GM21786 (cell line): Measurements from ENCODE around the gene POLR1D.

ENCODE experiments used
- ATAC-seq: cut with Tn5 transposase; IDR thresholded peaks from one replicate; pipeline ENCODE4 v1.9.1; 2021; ENCODE audit not compliant: unreplicated experiment

The POLR1D gene, protein sequence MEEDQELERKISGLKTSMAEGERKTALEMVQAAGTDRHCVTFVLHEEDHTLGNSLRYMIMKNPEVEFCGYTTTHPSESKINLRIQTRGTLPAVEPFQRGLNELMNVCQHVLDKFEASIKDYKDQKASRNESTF

DNA sequence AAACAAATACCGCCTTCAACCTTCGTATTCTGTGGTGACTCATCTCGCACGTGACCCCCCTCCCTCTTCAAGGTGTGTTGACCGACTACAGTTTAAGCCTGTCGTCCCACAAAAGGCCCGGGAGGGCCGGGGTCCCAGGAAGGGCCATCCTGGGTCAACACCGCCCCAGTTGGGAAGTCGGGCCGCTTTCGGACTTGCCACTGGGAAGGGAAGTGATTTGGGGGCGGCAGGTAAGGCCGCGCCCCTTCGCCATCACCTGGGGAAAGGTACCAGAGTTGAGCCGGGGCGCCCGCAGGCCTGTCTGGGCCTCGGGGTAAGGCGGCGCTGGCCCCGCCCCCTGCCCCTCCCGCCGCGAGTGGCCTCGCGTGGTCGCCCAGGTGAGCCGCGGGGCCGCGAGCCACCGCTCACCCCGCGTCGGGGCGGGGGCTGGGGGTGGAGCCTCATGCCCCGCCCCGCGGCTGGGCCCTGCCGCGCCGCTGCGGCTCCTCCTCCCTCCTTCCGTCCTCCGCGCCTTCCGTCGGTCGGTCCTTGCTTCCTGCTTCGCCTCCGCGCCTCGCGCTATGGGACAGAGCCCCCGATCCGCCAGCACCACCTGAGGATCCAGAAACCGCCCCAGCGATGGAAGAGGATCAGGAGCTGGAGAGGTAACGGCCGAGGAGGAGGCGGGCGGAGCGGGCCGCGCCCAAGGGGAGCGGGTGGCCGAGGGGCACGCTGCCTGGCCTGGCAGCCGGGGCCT lies at the start of gene POLR1D:
TSS of gene POLR1D (plus strand) at position 527 of the 736 bp plus-strand sequence. CDS start at position 619, 92 bp downstream.
- peak; percentile 47 for ATAC-seq

DNA sequence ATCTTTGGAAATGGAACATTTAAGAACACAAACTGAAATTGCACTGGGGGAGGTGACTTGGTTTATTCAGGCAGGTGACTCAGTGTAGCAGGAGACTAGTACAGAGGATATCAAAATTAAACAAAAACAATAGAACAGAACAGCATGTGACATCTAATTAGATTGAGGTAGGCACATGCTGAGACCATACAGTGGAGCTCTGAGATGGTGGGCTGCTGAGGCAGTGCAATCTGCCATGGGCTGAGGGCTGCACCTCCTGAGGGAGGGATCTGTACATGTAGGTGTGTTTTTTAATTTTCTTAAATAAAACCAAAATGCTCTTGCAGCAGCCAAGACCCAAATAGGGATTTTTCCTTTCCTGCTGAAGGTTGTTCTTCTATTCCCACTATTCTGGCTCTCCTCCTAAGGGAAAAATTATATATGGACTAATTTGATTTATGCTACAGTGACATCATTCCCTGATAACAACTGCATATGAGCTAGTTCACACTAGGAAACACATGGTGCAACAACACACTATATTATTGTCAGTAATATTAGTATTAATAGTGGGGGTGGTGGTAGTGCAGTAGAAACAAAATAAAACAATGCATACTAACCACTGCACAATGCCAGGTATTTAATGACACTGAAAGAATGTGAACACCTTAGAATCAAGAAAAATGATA lies 49.3 kb upstream of the POLR1D start:
- no peak for ATAC-seq

DNA sequence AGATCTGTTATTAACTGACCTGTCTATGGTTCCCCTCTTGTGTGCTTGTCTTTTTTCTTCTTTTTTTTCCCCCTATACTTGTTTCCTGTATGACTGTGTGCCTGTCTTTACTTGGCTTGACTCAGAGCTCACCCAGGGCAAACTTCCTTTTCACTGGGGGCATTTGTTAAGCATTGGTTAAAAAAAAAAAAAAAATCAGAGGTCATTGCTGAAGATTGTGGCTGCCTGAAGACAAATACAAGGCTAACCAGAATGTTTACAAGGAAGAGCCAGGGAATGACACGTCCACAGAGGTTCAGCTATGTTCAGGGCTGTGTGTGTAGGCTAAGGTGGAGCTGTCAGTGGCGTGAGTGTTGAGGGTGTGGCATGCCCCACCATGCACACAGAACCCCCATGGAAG lies 48.4 kb upstream of the POLR1D start:
- no peak for ATAC-seq

DNA sequence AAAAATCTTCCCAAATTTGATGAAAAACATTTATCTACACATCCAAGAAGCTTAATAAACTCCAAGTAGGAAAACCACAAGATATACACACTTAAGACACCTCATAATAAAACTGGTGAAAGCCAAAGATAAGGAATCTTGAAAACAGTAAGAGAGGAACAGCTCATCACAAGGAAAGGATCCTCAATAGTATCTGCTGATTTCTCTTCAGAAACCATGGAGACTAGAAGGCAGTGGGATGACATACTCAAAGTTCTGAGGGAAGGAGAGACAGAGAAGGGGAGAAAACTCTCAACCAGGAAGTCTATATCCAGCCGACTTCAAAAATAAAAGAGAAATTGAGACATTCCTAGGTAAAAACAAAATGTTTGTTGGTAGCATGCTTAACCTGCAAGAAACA lies 47.0 kb upstream of the POLR1D start:
- no peak for ATAC-seq

DNA sequence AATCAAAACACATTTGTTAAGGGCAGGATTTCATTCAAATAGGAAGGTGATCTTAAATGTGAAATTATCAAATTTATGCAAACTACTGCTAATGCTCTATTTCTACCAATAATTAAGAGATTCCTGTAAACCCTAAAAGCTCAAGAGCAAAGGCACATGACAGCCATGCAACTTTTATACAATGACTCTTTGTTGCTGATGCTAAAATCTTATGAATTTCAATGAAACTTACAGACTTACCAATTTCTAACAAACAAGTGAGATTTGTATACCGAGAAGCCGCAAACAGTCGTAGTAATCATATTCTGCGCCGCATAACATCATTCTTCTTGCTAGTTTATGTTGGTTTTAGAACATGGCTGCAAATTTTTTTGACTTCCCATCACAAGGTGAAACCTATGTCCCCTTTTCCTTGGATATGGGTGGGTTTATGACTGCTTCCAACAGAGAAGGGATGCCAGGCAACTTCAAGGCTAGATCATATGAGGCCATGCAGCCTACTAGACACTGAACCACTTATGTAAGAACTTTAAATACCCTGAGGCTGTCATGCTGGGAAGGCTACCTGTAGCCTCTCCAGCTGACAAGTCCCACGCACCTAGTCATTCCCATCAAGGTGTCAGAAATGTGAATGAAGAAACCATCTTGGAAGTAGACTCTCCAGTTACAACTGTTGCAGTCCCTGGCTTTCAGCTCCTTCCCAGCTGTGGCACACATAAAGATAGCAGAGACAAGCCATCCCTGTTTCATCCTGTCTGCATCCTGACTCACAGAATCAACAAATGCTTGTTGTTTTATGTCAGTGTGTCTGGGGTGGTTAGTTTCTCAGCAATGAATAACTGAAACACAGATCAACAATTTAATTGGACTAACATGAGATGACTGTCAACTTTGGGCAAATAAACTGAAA lies 43.3 kb upstream of the POLR1D start:
- ATAC-seq, result no peak

DNA sequence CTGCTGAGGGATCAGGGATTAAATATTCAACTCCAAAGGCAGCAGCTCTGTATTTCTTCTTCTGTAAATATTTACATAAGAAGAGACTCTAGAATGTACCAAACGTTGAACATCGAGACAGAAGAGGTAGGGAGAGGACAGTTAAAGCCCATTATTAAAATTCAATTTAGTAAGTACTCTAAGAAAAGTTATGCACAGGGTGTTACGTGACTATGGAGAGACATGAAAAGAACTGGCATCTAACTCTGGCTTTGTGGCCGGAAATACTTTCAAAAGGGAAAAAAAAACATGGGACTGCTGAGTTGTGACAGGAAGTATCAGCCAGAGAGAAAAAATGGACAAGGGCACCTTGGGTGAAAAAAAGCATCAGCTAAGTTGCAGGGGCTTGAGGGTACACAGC lies 38.0 kb upstream of the POLR1D start:
- ATAC-seq, result no peak

DNA sequence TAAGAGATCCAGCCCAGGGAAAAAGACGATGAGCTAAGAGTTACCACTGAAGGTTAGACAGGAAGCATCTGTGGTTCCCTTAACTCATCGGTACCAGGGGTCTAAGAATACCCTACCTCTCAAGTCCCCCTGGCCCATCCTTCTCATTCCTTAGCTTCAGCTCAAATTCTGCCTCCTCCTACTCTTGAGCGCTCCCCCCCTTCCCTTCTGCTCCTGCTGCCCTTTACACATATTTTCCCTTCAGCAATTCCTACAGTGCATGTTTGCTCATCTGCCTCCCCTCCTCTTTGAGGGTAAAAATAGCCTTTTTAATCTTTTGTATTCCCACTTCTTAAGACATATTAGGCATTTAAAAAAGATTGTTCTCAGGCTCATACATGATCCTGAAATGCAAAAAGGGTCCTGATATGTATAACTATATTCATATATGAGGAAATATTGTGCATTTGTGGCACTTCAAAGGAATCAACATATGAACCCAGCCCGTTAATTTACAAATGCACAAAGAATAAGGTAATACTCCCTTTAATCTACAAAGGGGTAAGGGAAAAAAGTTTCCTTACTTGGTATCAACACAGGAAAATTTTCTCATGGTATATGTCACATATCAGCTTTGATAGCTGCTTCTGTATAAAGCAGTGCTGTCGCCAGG lies 34.5 kb upstream of the POLR1D start:
- no peak for ATAC-seq

DNA sequence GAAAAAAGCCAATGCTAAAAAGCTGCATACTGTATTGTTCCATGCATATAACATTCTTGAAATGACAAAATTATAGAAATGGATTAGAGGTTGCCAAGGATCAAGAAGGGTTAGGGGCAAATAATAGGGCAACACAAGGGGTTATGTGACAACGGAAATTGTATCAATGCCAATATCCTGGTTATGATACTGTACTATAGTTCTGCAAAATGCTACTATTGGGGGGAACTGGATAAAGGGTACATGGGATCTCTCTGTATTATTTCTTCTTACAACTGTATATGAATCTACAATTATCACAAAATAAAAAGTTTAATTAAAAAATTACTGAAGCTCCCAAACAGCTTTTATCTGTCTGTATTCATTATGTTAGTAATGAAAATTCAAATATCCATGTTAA lies 33.3 kb upstream of the POLR1D start:
- ATAC-seq, result no peak

DNA sequence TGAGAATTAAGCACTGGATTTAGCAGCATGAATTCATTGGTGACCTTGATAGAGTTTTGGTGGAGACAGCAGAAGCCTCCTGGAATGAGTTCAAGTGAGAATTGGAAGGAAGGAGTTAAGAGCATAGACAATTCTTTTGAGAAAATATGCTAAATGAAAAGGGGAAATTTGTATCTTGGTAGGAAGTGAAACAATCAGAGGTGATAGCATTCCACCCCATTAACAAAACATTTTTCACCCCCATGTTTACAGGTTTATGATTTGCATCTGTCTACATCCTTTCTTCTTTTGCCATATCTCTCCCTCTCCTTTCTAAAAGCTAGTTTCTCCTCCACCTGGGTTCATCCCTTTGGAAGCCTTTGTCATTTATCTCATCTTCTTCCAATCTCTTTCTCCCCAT lies 28.8 kb upstream of the POLR1D start:
- no peak for ATAC-seq

DNA sequence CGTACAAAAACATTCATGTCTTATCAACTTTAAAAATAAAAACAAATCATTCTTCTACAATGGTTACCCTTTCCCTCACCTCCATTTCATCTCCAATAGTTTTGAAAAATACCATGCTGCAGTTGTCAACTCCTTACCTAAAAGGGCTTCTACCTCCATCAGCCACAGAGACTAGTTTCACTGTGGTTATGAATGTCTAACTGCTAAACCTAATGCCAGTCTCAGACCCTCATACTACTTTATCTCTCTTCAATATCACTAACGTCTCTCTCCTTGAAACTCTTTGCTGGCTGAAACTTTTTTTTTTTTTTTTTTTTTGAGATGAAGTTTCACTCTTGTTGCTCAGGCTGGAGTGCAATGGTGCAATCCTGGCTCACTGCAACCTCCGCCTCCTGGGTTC lies 28.4 kb upstream of the POLR1D start:
- ATAC-seq, result peak; percentile 80

DNA sequence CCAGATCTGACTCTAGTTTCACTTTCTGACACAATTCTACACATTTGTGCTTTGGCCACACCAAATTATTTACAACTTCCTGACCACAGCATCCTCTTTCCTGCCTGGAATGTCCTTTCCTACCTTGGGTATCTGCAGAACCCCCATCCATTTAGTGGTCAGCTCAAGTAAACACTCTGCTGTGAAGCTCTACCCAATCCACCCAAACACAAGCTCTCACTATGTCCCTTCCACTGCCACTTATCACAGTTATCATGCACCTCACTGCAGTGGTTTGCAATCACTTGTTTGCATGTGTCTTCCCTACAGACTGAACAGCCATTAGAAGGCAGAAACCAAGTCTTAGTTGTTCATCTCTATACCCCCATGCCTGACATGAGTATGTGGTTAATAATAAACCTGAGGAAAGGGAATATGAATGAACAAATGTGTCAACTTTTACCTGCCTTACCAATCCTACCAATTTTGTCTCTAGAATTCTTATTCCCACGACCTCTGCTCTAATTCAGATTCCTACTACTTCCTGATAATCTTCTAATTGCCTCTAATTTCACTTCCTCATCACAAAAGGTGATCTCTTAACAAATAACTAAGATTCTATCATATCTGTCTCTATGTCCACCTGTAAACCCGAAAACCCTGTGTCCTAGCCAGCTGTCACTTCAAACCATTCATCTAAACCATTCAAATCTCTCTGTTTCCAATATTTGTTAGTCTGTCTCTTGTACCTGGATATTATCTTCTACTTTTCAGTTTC lies 26.5 kb upstream of the POLR1D start:
- no peak for ATAC-seq

DNA sequence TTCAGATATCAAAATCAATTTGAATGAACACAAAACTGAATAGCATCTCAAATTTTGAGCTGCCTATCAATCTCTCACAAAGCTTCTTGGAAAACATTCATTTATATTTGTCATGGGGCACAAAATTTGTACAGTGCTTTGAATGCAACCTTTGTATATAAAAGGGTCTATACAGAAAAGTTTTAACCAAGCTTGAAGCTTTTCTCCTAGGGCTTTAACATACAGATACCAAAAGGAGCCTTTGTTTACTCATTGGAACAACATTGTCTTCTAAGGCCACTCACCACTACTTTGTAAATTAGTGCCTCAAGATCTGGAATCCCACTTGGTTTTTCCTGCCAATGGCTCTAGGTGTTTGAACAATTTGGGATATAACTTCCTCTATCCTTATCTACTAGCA lies 22.6 kb upstream of the POLR1D start:
- ATAC-seq, result no peak

DNA sequence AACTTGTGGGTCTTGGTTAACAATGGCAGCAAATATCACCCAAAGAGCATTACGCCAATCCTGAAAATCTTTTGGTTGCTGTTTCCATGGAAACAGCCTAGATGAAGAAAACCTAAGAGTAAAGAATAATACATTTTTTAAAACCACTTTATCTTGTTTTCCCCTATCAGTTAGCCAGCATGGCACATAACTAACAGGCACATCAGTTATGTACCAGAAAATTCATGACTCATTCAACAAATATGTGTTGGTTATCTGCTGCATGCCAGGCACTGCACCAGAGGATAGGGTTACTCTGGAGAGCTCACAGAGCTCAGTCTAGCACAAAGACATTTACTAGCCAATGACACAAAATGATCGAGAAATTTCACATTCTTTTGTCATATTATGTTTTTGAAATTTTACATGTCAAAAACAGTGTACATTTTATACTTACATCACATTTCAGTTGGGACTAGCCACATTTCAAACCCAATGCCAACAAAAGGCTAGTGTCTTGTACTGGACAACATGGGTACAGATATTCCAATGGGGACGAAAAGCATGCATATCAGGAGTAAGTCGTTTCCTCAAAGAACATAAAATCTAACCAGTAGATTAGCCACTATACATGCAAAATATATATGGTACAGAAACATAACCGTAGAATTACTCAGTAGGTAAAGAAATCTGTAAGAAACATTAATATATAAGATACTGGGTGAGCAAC lies 21.7 kb upstream of the POLR1D start:
- no peak for ATAC-seq

DNA sequence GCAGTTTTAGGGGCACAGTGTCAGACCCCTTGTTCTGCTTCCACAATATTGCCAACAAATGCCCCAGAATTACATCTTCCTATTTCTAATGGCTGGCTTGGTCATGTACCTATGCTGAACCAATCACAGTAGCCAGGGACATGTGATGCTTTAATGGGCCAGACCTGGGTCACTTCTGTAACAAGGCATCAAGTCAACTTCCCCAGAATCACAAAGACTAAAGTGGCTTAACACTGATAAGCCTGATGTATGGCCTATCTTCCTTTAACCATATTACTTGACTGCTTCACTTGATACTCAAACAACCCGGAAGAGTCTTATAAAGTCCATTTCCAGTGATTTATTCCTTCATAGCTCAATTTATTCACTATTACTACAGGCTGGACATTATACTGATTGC lies 21.0 kb upstream of the POLR1D start:
- no peak for ATAC-seq

DNA sequence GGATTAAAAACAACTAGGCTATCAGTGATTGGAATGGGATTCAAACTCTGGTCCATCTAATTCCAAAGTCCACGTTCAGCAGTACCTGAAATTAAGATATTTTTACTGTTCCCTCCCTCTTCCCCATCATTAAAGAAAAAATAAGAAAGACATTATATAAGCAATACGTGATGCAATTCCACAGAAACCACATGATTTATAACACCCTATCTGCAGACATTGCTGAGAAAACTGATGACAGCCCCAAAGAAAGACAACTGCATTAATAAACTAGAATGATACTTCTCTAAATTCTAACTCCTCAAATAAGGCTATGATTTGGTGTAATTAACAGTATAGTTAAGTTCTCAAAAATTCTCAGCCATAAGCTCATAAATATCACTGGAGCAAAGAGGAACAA lies 20.5 kb upstream of the POLR1D start:
- no peak for ATAC-seq

DNA sequence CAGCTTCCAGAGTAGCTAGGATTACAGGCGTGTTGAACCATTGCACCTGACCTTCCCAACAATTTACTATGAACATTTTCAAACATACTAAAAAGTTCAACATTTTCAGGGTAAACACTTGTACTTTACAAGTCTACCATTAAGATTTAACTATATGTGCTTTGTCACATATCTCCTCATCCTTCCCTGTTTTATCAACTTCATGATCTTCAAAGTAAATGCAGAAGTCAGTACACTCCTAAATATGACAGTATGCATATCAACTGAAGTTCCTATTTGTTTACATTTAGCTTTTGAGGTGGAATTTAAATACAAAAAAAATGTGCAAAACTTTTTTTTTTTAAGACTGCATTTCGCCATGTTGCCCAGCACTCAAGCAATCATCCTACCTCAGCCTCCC lies 19.9 kb upstream of the POLR1D start:
- no peak for ATAC-seq

DNA sequence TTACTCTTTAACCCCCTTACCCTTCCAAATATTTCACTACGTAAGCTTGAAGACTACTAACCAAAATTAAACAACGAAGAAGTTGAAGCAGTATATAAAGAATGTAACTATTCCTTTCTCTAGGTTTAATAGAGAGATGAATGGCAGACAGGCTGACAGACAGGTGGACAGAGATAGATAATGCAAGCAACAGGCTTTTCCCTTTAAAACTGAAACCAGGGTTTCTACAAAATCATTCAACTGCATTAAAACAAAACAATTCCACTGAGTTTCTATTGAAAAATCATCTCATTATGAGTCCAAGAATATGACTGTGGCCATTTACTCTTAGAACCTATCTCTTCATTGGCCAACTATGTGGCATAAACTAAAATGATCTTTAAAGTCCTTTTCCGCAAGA lies 16.6 kb upstream of the POLR1D start:
- ATAC-seq, result no peak

DNA sequence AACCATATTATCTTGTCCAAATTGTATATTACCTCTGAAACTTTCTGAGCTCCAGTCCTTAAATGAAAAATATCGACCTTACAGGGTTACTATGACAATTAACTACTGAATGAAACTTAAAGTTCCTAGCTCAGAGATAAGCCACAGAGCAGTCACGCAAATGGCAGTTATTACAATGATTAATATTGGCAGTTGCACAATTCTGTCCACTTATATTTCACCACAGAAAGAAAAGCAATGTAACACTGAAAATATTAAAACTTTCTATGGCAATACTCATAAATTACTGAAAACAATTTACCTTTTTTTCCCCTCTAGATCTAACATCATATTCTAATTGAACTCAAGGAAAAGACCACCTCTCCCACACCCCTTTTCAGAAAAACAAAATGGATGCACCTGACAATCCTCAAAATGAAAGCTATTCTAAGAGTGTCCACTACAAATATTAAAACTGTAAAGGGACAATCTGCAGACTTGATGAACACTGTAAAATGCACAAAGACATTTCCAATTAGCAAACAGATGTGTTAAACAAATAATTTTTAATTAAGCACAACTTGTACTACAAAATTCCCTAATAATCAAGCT lies 16.0 kb upstream of the POLR1D start:
- no peak for ATAC-seq

DNA sequence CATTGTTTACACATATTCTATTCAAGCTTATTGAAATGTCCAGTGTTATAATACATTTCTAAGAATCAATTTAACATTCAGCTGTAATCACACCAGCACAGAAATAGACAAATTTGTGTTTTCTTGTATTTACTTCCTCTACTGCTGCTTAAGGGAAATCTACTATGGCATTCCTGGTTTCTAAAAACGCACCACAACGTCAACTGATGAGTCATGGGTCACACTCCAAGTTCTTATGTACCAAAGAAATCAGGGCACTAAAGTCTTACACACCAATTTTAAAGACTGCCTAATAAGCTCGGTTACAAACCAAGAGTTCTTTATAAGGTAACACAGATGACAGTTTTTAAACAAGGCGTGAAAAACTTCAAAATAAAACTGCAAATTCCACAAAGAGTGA lies 14.6 kb upstream of the POLR1D start:
- no peak for ATAC-seq
